Measurements from ENCODE around the gene PREX1.

PREX1 gene

DNA sequence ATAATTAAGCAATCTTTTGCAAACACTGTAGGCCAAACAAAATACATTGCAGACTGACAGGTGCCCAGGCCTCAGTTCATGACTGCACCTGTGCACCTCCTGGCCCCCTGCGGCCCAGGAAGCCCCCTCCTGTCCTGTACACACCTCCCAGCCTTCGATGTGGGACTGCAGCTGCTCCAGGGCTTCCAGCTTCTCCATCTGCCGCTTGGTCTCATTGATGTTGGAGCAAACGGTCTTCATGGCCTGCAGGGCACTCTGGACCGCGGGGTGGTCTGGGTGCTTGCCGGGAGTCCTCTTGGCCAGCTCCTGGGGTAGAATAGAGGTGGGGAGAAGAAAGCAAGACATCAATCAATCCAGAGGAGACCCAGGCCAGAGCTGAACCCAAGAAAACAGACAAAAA is 119.7 kb downstream of the PREX1 start:
- Histone ChIP-seq H3K9me3 (ENCODE audit: severe bottlenecking) (no peaks in the 10 kb centered on the region), H3K4me3 (ENCODE audit: severe bottlenecking) (no peak overlapping the region), H3K4me1 (ENCODE audit: insufficient read depth, poor library complexity, severe bottlenecking) (no peaks in the 10 kb centered on the region), H3K27ac (ENCODE audit: poor library complexity, severe bottlenecking) (no peak overlapping the region), H3K27me3 (ENCODE audit: insufficient read depth, poor library complexity, severe bottlenecking) (no peaks in the 10 kb centered on the region), H3K36me3 (ENCODE audit: low read depth) (no peaks in the 10 kb centered on the region)
- TF ChIP-seq, protein P1, sequence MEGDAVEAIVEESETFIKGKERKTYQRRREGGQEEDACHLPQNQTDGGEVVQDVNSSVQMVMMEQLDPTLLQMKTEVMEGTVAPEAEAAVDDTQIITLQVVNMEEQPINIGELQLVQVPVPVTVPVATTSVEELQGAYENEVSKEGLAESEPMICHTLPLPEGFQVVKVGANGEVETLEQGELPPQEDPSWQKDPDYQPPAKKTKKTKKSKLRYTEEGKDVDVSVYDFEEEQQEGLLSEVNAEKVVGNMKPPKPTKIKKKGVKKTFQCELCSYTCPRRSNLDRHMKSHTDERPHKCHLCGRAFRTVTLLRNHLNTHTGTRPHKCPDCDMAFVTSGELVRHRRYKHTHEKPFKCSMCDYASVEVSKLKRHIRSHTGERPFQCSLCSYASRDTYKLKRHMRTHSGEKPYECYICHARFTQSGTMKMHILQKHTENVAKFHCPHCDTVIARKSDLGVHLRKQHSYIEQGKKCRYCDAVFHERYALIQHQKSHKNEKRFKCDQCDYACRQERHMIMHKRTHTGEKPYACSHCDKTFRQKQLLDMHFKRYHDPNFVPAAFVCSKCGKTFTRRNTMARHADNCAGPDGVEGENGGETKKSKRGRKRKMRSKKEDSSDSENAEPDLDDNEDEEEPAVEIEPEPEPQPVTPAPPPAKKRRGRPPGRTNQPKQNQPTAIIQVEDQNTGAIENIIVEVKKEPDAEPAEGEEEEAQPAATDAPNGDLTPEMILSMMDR (IDR thresholded peaks at IDR 0.05; ENCODE audit: poor library complexity, severe bottlenecking), result no peak
- no peak for ATAC-seq (ENCODE audit: low read depth)
- DNase-seq (ENCODE audit: low spot score), result peak; percentile 73

DNA sequence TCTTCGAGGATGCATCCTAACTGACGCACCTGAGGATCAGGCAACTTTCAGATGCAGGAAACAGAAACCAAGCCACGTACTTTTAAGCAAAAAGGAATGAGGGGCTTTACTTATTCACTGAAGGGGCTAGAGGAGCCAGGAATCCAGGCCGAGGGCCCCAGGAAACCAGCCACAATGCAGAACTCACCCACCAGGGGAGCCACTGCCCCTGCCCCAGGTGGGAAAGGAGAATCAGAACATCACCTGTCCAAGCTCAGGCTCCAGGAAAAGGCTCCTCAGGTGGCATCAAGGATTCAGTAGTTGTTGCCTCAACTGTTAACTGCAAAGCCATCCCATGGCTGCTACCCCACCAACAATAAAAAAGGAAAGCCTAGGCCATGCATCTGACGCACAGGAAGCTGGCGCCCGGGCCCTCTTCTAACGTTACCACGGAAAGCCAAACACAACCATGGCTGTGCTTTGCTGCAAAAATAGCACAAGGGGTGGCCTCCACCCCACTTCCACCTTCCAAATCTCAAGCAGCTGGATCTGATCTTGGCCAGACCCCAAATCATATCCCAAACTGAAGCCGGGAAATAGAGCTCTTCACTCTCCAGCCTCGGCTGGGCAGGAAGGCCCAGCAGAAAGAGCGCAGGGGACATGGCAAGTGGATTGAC is 121.0 kb downstream of the PREX1 start:
- Histone ChIP-seq H3K9me3 (ENCODE audit: severe bottlenecking) (no peaks in the 10 kb centered on the region), H3K4me3 (ENCODE audit: severe bottlenecking) (no peak overlapping the region), H3K27me3 (ENCODE audit: insufficient read depth, poor library complexity, severe bottlenecking) (no peaks in the 10 kb centered on the region), H3K4me1 (ENCODE audit: insufficient read depth, poor library complexity, severe bottlenecking) (no peaks in the 10 kb centered on the region), H3K27ac (ENCODE audit: poor library complexity, severe bottlenecking) (no peak overlapping the region), H3K36me3 (ENCODE audit: low read depth) (no peaks in the 10 kb centered on the region)
- TF ChIP-seq, protein P1 (IDR thresholded peaks at IDR 0.05; ENCODE audit: poor library complexity, severe bottlenecking), result no peak
- no peak for DNase-seq (ENCODE audit: low spot score)
- no peak for ATAC-seq (ENCODE audit: low read depth)

DNA sequence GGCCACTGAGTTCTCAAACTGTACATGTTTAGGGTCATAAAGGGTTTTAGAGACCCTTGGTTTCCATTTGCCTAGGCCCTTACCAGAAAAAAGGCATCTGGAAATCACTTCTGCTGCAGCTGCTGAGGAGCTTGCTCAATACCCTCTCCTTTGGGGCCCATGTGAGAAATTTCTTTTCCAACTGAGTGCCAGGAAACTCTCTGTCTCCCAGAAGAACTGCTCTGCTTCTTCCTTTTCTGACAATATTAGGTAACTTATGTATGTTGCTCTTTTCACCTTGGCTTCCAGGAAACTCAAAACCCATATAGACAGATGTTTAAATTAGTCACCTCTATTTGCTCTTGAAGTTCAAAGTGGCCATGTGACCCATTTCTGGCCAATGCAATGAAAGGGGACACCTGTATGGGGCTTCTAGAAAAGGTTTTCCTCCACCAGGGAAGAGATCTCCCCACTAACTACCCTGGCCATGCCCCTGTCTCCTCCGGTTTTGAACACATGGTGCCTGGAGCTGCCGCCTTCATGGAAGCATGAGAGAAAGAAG is 121.6 kb downstream of the PREX1 start:
- TF ChIP-seq, protein P1 (IDR thresholded peaks at IDR 0.05; ENCODE audit: poor library complexity, severe bottlenecking), result no peak
- no peak for DNase-seq (ENCODE audit: low spot score)
- no peaks in the 10 kb centered on the region for H3K4me1 ChIP-seq (ENCODE audit: insufficient read depth, poor library complexity, severe bottlenecking)
- no peaks in the 10 kb centered on the region for H3K27me3 ChIP-seq (ENCODE audit: insufficient read depth, poor library complexity, severe bottlenecking)
- ATAC-seq (ENCODE audit: low read depth), result no peak
- H3K4me3 ChIP-seq (ENCODE audit: severe bottlenecking), result no peak overlapping the region
- no peak overlapping the region for H3K27ac ChIP-seq (ENCODE audit: poor library complexity, severe bottlenecking)
- H3K36me3 ChIP-seq (ENCODE audit: low read depth), result no peaks in the 10 kb centered on the region
- no peaks in the 10 kb centered on the region for H3K9me3 ChIP-seq (ENCODE audit: severe bottlenecking)

DNA sequence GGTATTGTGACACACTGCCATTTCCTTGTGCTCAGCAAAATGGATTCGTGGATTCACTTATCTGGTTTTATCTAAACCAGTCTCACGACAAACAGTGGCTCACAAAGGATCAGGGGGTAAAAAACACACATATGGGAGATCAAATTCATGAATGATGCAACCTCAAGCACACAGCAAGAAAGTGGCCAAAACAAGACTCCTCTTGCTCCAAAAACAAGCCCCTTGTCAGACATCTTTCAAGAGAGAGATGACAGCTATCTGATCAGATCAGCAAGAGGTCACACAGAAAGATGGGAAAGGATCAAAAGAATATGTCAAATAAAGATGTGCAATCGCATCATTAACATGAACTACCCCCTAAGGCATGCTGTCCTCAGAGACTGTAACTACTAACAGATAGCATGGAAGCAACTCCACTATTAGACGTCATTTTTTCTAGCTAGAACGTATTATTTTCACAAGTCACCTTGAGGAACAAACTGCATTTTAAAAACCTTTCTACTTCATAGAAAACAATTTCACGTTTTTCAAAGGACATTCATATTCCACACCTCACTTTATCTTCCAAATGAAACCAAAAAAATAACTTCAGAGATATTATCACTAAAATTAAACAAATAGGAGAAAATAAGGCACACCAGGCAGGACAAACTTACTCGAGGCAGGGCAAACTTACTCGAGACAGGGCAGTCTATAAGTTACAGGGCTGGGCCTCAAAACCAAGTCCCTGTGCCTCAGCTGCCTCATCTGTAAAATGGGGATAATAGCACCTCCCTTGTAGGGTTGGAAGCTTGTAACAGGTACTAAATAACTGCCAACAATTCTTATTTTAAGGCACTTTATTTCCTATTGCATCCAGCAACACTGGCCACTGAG is 122.3 kb downstream of the PREX1 start:
- TF ChIP-seq, protein P1 (IDR thresholded peaks at IDR 0.05; ENCODE audit: poor library complexity, severe bottlenecking), result no peak
- no peak overlapping the region for H3K4me3 ChIP-seq (ENCODE audit: severe bottlenecking)
- ATAC-seq (ENCODE audit: low read depth) (no peak), DNase-seq (ENCODE audit: low spot score) (no peak)
- no peak overlapping the region for H3K27ac ChIP-seq (ENCODE audit: poor library complexity, severe bottlenecking)
- H3K36me3 ChIP-seq (ENCODE audit: low read depth), result no peaks in the 10 kb centered on the region
- H3K4me1 ChIP-seq (ENCODE audit: insufficient read depth, poor library complexity, severe bottlenecking), result no peaks in the 10 kb centered on the region
- no peaks in the 10 kb centered on the region for H3K27me3 ChIP-seq (ENCODE audit: insufficient read depth, poor library complexity, severe bottlenecking)
- H3K9me3 ChIP-seq (ENCODE audit: severe bottlenecking), result no peaks in the 10 kb centered on the region
